ENCODE results near the gene TCAIM.

TCAIM gene

GRCh38 chr3:44445786-44446185 lies 107.2 kb downstream of the TCAIM start:
- DNase-seq (ENCODE audit: low spot score) = no peak

GRCh38 chr3:44446929-44447328 lies 108.4 kb downstream of the TCAIM start:
- no peak for DNase-seq (ENCODE audit: low spot score)

GRCh38 chr3:44451441-44451840 lies 112.9 kb downstream of the TCAIM start:
- DNase-seq (ENCODE audit: low spot score) = no peak

GRCh38 chr3:44454258-44454657 lies 115.7 kb downstream of the TCAIM start:
- DNase-seq (ENCODE audit: low spot score) = no peak

GRCh38 chr3:44455318-44455717 lies 116.8 kb downstream of the TCAIM start:
- no peak for DNase-seq (ENCODE audit: low spot score)
